BE2C (cell line): ENCODE data around the gene CEACAM19.
"Not testable (repeated sequence)": the region's sequence is repeated elsewhere in the genome, so short reads cannot be mapped to it uniquely, and the experiment has no call there.

Experiments used
- DNase-seq: peaks from one replicate; pipeline ENCODE4 v3.0.0-alpha.2; 2020
- H3K27me3 ChIP-seq: fragments of 250-450 bp; sonication (Bioruptor Pico); 2 replicates; pipeline ENCODE4 v1.5.1; 2020; ENCODE audit warnings: mild to moderate bottlenecking
- H3K36me3 ChIP-seq: fragments of 250-450 bp; sonication (Bioruptor Pico); 2 replicates; pipeline ENCODE4 v1.5.1; 2020; ENCODE audit warnings: mild to moderate bottlenecking
- H3K4me1 ChIP-seq: fragments of 250-450 bp; sonication (Bioruptor Pico); 2 replicates; pipeline ENCODE4 v1.5.1; 2020
- H3K4me3 ChIP-seq: 2 replicates; pipeline ENCODE4 v1.5.1; 2011; ENCODE audit warnings: low read depth, low read length
- H3K9me3 ChIP-seq: fragments of 250-450 bp; sonication (Bioruptor Pico); 2 replicates; pipeline ENCODE4 v1.5.1; 2020
- TF ChIP-seq, protein P1 (sequence below): IDR thresholded peaks from 2 replicates; pipeline ENCODE4 v1.5.1; 2012; ENCODE audit warnings: mild to moderate bottlenecking, low read depth, low read length

CEACAM19 gene

DNA sequence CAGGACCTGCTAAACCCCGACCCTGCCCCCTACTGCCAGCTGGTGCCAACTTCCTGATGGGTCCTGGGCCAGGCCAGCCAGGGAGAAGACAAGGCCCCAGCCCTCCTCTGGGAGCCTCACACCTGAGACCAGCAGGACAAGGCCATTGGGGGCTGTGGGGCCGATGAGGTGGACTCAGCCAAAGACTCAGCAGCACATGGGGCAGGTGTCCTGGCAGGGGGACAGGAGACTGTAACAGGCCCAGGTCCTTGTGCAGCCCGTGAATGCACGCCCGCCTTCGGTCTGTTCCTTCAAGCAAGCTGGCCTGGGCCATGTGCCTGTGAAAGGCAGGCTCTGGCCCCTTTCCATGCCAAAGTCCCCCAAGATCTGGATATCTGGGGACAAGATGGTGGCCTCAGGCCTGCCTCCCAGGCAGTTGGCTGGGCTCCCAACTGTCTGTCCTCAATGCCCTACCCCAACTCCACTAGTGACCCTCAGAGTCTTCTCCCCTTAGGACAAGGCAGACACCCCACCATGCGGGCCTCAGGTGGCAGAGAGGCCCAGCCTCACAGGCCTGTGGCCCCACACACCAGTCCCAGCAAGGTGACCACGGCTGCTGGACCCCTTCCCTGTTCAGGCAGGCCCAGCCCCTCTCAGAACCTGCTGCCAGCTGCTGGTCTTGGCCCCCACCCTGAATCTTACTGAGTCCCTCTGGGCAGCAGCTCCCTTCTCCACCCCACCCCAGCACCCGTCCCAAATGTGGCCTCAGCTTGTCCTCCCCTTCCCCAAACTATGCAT is 12.3 kb downstream of the CEACAM19 start:
- H3K27me3 ChIP-seq, result no peaks in the 10 kb centered on the region
- no peaks in the 10 kb centered on the region for H3K4me1 ChIP-seq
- DNase-seq, result no peak
- no peak overlapping the region for H3K4me3 ChIP-seq
- no peaks in the 10 kb centered on the region for H3K9me3 ChIP-seq
- no peaks in the 10 kb centered on the region for H3K36me3 ChIP-seq
- TF ChIP-seq, protein P1, sequence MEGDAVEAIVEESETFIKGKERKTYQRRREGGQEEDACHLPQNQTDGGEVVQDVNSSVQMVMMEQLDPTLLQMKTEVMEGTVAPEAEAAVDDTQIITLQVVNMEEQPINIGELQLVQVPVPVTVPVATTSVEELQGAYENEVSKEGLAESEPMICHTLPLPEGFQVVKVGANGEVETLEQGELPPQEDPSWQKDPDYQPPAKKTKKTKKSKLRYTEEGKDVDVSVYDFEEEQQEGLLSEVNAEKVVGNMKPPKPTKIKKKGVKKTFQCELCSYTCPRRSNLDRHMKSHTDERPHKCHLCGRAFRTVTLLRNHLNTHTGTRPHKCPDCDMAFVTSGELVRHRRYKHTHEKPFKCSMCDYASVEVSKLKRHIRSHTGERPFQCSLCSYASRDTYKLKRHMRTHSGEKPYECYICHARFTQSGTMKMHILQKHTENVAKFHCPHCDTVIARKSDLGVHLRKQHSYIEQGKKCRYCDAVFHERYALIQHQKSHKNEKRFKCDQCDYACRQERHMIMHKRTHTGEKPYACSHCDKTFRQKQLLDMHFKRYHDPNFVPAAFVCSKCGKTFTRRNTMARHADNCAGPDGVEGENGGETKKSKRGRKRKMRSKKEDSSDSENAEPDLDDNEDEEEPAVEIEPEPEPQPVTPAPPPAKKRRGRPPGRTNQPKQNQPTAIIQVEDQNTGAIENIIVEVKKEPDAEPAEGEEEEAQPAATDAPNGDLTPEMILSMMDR, result no peak

DNA sequence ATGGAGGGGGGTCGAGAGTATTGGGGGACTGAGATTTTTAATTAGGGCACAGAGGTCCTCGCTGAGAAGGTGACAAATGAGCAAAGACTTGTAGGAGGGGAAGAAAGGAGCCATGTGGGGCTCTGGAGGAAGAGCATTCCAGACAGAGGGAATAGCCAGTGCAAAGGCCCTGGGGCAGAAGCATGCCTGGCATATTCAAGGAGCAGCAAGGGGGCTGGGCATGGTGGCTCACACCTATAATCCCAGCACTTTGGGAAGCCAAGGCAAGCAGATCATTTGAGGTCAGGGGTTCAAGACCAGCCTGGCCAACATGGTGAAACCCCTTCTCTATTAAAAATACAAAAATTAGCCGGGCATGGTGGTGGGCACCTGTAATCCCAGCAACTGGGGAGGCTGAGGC is 13.1 kb downstream of the CEACAM19 start:
- not testable (repeated sequence) for H3K27me3 ChIP-seq, H3K9me3 ChIP-seq, H3K36me3 ChIP-seq, H3K4me1 ChIP-seq, DNase-seq, H3K4me3 ChIP-seq

DNA sequence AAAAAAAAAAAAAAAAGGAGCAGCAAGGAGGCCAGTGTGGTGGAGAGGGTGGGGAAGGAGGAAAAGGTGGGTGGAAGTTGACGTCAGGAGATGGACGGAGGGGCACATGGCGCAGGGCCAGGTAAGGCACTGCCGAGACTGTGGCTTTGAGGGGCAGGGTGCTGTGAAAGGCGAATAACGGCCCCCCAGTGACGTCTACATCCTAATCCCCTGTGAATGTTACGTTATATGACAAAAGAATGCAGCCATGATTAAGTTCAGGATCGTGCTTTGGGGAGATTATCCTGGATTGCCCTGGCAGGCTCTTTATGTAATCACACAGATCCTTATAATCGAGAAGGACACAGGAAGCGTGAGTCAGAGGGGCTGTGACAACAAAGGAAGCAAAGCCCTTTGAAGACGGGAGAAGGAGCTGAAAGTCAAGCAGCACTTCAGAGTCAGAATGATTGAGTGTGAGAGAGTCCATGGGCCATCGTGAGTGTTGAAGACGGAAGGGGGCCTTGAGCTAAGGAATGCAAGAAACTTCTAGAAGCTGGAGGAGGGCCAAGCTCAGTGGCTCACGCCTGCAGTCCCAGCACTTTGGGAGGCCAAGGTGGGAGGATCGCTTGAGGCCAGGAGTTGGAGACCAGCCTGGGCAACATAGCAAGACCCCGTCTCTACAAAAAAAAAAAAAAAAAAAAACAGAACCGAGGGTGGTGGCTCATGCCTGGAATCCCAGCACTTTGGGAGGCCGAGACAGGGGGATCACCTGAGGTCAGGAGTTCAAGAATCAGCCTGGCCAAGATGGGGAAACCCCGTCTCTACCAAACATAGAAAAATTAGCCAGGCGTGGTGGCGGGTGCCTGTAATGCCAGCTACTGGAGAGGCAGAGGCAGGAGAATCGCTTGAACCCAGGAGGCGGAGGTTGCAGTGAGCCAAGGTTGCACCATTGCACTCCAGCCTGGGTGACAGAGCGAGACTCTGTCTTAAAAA is 13.9 kb downstream of the CEACAM19 start:
- DNase-seq, result no peak
- Histone ChIP-seq H3K4me1 (no peaks in the 10 kb centered on the region), H3K27me3 (no peaks in the 10 kb centered on the region), H3K4me3 (no peak overlapping the region), H3K9me3 (no peaks in the 10 kb centered on the region), H3K36me3 (no peaks in the 10 kb centered on the region)
- TF ChIP-seq, protein P1, result no peak

DNA sequence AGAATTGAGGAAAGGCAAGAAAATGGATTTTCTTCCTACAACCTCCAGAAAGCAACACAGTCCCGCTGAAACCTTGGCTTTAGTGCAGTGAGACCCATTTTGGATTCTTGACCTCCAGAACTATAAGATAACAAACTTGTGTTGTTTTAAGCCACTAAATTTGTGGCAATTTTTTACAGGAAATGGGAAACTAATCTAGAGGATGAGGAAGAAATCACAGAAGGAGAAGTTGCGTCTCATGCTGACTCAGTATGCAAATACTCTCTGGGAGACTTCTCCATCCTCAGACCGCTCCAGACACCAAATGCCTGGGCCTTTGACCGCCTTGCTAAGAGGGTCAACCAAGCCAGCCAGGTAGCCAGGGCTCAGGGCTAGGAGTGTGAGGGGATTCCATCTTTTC is 14.6 kb downstream of the CEACAM19 start:
- H3K4me1 ChIP-seq, result no peaks in the 10 kb centered on the region

DNA sequence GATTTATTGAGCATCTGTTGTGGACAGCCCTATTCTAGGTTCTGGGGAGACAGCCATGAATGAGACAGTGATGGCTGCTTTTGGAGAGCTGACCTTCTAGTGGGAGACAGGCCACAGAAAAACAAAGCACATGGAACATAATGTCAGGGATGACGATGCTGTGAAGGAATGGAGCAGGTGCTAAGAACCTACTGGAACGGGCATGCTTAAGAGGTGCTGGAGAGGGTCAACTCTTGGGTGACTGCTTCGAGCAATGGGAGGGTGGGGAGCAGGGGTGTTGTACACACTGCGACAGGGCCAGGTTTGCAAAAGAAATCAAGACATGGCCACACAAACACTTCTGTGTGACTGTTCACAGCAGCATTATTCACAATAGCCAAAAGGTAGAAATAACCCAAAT is 15.6 kb downstream of the CEACAM19 start:
- H3K27me3 ChIP-seq, result no peaks in the 10 kb centered on the region
- TF ChIP-seq, protein P1, result no peak
- H3K4me1 ChIP-seq, result no peaks in the 10 kb centered on the region
- H3K9me3 ChIP-seq, result no peaks in the 10 kb centered on the region
- H3K4me3 ChIP-seq, result no peak overlapping the region
- H3K36me3 ChIP-seq, result no peaks in the 10 kb centered on the region
- no peak for DNase-seq

More for the DNA sequence above, 14.6 kb downstream of the CEACAM19 start:
- Histone ChIP-seq H3K4me3 (no peak overlapping the region), H3K27me3 (no peaks in the 10 kb centered on the region), H3K9me3 (no peaks in the 10 kb centered on the region), H3K36me3 (no peaks in the 10 kb centered on the region)
- DNase-seq, result no peak
- TF ChIP-seq, protein P1, result no peak

DNA sequence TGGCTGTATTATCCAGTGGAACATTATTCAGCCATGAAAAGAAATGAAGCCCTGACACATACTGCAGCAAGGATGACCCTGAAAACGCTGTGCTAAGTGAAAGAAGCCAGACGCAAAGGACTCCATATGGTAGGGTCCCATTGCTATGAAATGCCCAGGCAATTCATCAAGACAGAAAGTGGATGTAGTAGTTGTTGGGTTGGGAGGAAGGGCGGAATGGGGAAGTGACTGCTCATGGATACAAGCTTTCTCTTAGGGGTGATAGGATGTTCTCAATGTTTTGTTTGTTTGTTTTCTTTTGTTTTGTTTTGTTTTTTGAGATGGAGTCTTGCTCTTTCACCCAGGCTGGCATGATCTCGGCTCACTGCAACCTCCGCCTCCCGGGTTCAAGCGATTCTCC is 16.6 kb downstream of the CEACAM19 start:
- TF ChIP-seq, protein P1, result no peak
- Histone ChIP-seq H3K36me3 (no peaks in the 10 kb centered on the region), H3K27me3 (no peaks in the 10 kb centered on the region), H3K4me1 (no peaks in the 10 kb centered on the region), H3K9me3 (no peaks in the 10 kb centered on the region), H3K4me3 (no peak overlapping the region)
- DNase-seq, result no peak
